GM12878 (cell line): ENCODE data around the gene CNNM2. TPM values are rescaled to one million over a fixed set of nuclear protein-coding genes. Genes with fewer than 3 reads are reported as not detected.

Source experiments
- ATAC-seq: fragments of 200-7000 bp; cut with Tn5 transposase; 3 replicates; pipeline ENCODE4 v1.9.1; 2020; ENCODE audit warnings: mild to moderate bottlenecking, moderate library complexity
- BruUV-seq: library from RNA; stranded (reverse); fragments of 400-500 nt; replicated peaks from 2 replicates; lab custom pipeline; 2021; lab: Mats Ljungman, UMichigan
- CTCF ChIA-PET: fragments of 300-600 bp; sonication (Branson Sonifier 250); formaldehyde crosslinking; extraction: SDS; loops from one replicate; lab custom pipeline; 2021; ENCODE audit warnings: inconsistent platforms; lab: Yijun Ruan, JAX
- POLR2A ChIA-PET: fragments of 350-600 bp; formaldehyde crosslinking; extraction: SDS; loops from one replicate; lab custom pipeline; 2021; ENCODE audit warnings: inconsistent platforms; lab: Charles Lee
- RAD21 ChIA-PET: fragments of 300-600 bp; sonication (Branson Sonifier 250); formaldehyde crosslinking; loops from one replicate; lab custom pipeline; 2023; ENCODE audit warnings: antibody characterized with exemption; ENCODE audit not compliant: unreplicated experiment; lab: Charles Lee
- SMC1A ChIA-PET: fragments of 300-600 bp; sonication (Branson Sonifier 250); formaldehyde crosslinking; loops from one replicate; lab custom pipeline; 2023; ENCODE audit not compliant: unreplicated experiment, uncharacterized antibody; lab: Charles Lee
- DNase-seq: peaks from one replicate; pipeline ENCODE4 v3.0.0-alpha.2; 2011; ENCODE audit warnings: low read depth, low spot score
- FAIRE-seq: peaks from 3 replicates; lab custom pipeline; 2011; peaks lifted over from hg19 to GRCh38; lab: Jason Lieb, UNC
- H2AFZ ChIP-seq: 2 replicates; pipeline ENCODE4 v1.6.0; 2011; ENCODE audit warnings: low read depth, low read length, control low read depth; ENCODE audit not compliant: control insufficient read depth
- H3K27ac ChIP-seq: 2 replicates; pipeline ENCODE4 v1.5.1; 2011; ENCODE audit warnings: control low read depth; ENCODE audit not compliant: control insufficient read depth, insufficient read depth
- H3K27me3 ChIP-seq, 2 experiments: replicated peaks in 1 of 2; 2 replicates each; pipeline versions ENCODE4 v1.6.0 to v1.6.1; 2011; ENCODE audit warnings: low read length in 1 of 2; ENCODE audit not compliant: control insufficient read depth in 2 of 2, insufficient read depth in 2 of 2
- H3K36me3 ChIP-seq, 2 experiments: 2 replicates each; pipeline ENCODE4 v1.5.1; 2011; ENCODE audit warnings: low read length in 1 of 2; ENCODE audit not compliant: control insufficient read depth in 2 of 2, insufficient read depth in 2 of 2
- H3K4me1 ChIP-seq: 2 replicates; pipeline ENCODE4 v1.6.1; 2011; ENCODE audit warnings: mild to moderate bottlenecking, low read length, moderate library complexity, mixed read lengths; ENCODE audit not compliant: control insufficient read depth, insufficient read depth
- H3K4me2 ChIP-seq: 2 replicates; pipeline ENCODE4 v1.6.0; 2011; ENCODE audit warnings: control low read depth; ENCODE audit not compliant: control insufficient read depth, insufficient read depth
- H3K4me3 ChIP-seq: fragments of 200-600 bp; sonication (generic); 2 replicates; pipeline ENCODE4 v1.5.1; 2016
- H3K79me2 ChIP-seq: 2 replicates; pipeline ENCODE4 v1.6.0; 2011; ENCODE audit warnings: low read length; ENCODE audit not compliant: control insufficient read depth, insufficient read depth
- H3K9ac ChIP-seq: 2 replicates; pipeline ENCODE4 v1.8.0; 2011; ENCODE audit warnings: low read length, control low read depth, mixed read lengths; ENCODE audit not compliant: control insufficient read depth, insufficient read depth
- H3K9me3 ChIP-seq: replicated peaks from 3 replicates; pipeline ENCODE4 v1.5.1; 2011; ENCODE audit warnings: mild to moderate bottlenecking, low read length; ENCODE audit not compliant: control insufficient read depth, insufficient read depth
- H4K20me1 ChIP-seq: 2 replicates; pipeline ENCODE4 v1.6.0; 2011; ENCODE audit not compliant: control insufficient read depth, insufficient read depth
- HDAC6 ChIP-seq: fragments of 200-600 bp; sonication (generic); IDR thresholded peaks from one replicate; pipeline ENCODE4 v1.8.0; 2017; ENCODE audit warnings: antibody characterized with exemption; ENCODE audit not compliant: unreplicated experiment
- NFIC ChIP-seq: IDR thresholded peaks from 2 replicates; pipeline ENCODE4 v1.6.1; 2012; ENCODE audit warnings: low read depth, mild to moderate bottlenecking, inconsistent platforms, low read length, moderate library complexity
- RFX5 ChIP-seq: IDR thresholded peaks from 2 replicates; pipeline ENCODE4 v1.6.1; 2011; ENCODE audit warnings: low read depth, low read length, improper control_type of control experiment
- TAF1 ChIP-seq: IDR thresholded peaks from 2 replicates; pipeline ENCODE4 v1.6.1; 2011; ENCODE audit warnings: mild to moderate bottlenecking, low read depth, low read length, borderline replicate concordance
- YBX1 ChIP-seq: fragments of 450-650 bp; IDR thresholded peaks from 2 replicates; pipeline ENCODE4 v1.6.1; 2016; ENCODE audit warnings: antibody characterized with exemption
- YY1 ChIP-seq: IDR thresholded peaks from 2 replicates; pipeline ENCODE4 v1.6.1; 2011; ENCODE audit warnings: low read depth, mild to moderate bottlenecking, low read length
- WGBS: methylation state at CpG from one replicate; pipeline ENCODE4 v1.1.6; 2016; ENCODE audit warnings: low lambda C conversion rate; ENCODE audit not compliant: insufficient replicate concordance, insufficient coverage; ENCODE audit errors: missing lambda C conversion rate; 5-methylcytosine and 5-hydroxymethylcytosine counted together
- in situ Hi-C: fragments of 300-500 bp; cut with MboI; formaldehyde crosslinking; loops from 9 replicates; pipeline ENCODE4 v1.14.3; 2018; ENCODE audit warnings: mixed read lengths
- intact Hi-C: fragments of 100-400 bp; cut with micrococcal nuclease; formaldehyde crosslinking; loops from one replicate; pipeline ENCODE4 v1.14.2; 2022; ENCODE audit not compliant: unreplicated experiment
- polyA plus RNA-seq, 11 experiments: library from polyadenylated mRNA; depleted of rRNA in 4 of 11; unstranded in 6 of 11; stranded (reverse) in 5 of 11; fragments of >200 nt; fragmentation: Nextera tagmentation in 4 of 11; fragmentation: Illumina TruSeq in 1 of 11; extraction: Ambion mirVana in 4 of 11; extraction: Trizol in 1 of 11; gene quantifications; 1 replicate in 1 of 11; 2 replicates in 10 of 11; pipeline versions ENCODE4 v1.2.1 to v1.2.3, GENCODE V29; 2011 to 2016; ENCODE audit warnings: inconsistent platforms in 2 of 11, missing spikeins in 2 of 11, low read depth in 1 of 11
- total RNA-seq, 4 experiments: library from RNA; depleted of rRNA in 3 of 4; stranded (reverse); fragments of >200 nt in 3 of 4; fragmentation: Illumina TruSeq in 1 of 4; extraction: Trizol in 1 of 4; gene quantifications; 2 replicates each; pipeline versions ENCODE4 v1.2.1 to v1.2.3, GENCODE V29; 2013 to 2021
- TF ChIP-seq, protein P1 (sequence below): fragments of 450-650 bp; IDR thresholded peaks from 2 replicates; pipeline ENCODE4 v1.6.1; 2016; ENCODE audit warnings: mild to moderate bottlenecking
- TF ChIP-seq, protein P2 (sequence below): IDR thresholded peaks from 2 replicates; pipeline ENCODE4 v1.6.1; 2011; ENCODE audit warnings: low read depth, mild to moderate bottlenecking, low read length, moderate library complexity, borderline replicate concordance; ENCODE audit errors: extremely low read depth

The CNNM2 gene
- total and polyA plus RNA-seq, 10 of the 15 experiments (the other 5 are each of a cell fraction or from before 2014, with no cell fraction given), result 0.18 to 7.3 (median 2.5) TPM

DNA sequence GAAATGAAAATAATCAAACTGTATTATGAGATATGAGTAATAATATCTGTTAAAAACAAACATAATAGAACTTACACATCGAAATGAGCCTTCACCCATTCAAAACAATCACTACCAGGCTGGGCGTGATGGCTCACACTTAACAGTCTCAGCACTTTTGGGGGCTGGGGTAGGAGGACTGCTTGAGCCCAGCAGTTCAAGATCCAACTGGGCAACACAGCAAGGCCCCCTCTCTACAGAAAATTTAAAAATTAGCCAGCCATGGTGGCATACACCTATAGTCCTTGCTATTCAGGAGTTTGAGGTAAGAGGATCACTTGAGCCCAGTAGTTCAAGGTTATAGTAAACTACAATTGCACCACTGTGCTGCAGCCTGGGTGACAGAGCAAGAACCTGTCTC is 199.2 kb downstream of the CNNM2 start:
- in situ Hi-C loops (no loop called here), intact Hi-C loops (no loop called here)
- DNase-seq (no peak), FAIRE-seq (no peak), ATAC-seq (no peak)
- TF ChIP-seq NFIC (no peak), HDAC6 (no peak), TAF1 (no peak), YBX1 (no peak), YY1 (no peak), RFX5 (no peak)
- TF ChIP-seq, protein P1, sequence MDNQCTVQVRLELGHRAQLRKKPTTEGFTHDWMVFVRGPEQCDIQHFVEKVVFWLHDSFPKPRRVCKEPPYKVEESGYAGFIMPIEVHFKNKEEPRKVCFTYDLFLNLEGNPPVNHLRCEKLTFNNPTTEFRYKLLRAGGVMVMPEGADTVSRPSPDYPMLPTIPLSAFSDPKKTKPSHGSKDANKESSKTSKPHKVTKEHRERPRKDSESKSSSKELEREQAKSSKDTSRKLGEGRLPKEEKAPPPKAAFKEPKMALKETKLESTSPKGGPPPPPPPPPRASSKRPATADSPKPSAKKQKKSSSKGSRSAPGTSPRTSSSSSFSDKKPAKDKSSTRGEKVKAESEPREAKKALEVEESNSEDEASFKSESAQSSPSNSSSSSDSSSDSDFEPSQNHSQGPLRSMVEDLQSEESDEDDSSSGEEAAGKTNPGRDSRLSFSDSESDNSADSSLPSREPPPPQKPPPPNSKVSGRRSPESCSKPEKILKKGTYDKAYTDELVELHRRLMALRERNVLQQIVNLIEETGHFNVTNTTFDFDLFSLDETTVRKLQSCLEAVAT, result no peak
- TF ChIP-seq, protein P2, sequence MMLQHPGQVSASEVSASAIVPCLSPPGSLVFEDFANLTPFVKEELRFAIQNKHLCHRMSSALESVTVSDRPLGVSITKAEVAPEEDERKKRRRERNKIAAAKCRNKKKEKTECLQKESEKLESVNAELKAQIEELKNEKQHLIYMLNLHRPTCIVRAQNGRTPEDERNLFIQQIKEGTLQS, result no peak
- H3K9ac ChIP-seq, result no peak overlapping the region
- ChIA-PET CTCF (no interaction called here), POLR2A (no interaction called here), SMC1A (interaction anchor here (1.1 to 1.8 kb wide), 3 partner anchors 27 to 60 kb away, joined by 3 to 4 read pairs (median 4); no protein-coding TSS in a partner anchor), RAD21 (interaction anchor here (0.8 to 1.9 kb wide), 2 partner anchors 9 to 11 kb away, joined by 3 to 5 read pairs; no protein-coding TSS in a partner anchor)
- BruUV-seq, result no TSS peak
- no peak overlapping the region for H3K4me2 ChIP-seq
- no peak overlapping the region for H3K27ac ChIP-seq
- no peak overlapping the region for H3K4me3 ChIP-seq
- H2AFZ ChIP-seq, result no peak overlapping the region
- 100% methylated on average over 2 of the region's 2 CpGs for WGBS
- peaks cover 4% of the 10 kb centered on the region for H3K79me2 ChIP-seq
- peaks cover 15% of the 10 kb centered on the region; the same call in 1 of the 2 replicates for H3K4me1 ChIP-seq
- no peaks in the 10 kb centered on the region for H3K36me3 ChIP-seq
- no peaks in the 10 kb centered on the region for H3K27me3 ChIP-seq
- H4K20me1 ChIP-seq, result no peaks in the 10 kb centered on the region
- no peaks in the 10 kb centered on the region for H3K9me3 ChIP-seq
